Astrocyte (in vitro differentiated cells and primary cell): Measurements from ENCODE around the gene RAD54L. TPM values are rescaled to one million over a fixed set of nuclear protein-coding genes. Genes with fewer than 3 reads are reported as not detected.
A peak's percentile ranks its signal among the peaks of the same experiment; 100 is the strongest.

ENCODE experiments used
- DNase-seq: peaks from one replicate; pipeline ENCODE4 v3.0.0-alpha.2; 2010; ENCODE audit warnings: low read depth
- FAIRE-seq: peaks from 2 replicates; lab custom pipeline; 2011; peaks lifted over from hg19 to GRCh38; lab: Jason Lieb, UNC
- H2AFZ ChIP-seq: 2 replicates; pipeline ENCODE4 v1.6.0; 2012; ENCODE audit warnings: low read depth, low read length, inconsistent platforms
- H3K27ac ChIP-seq: 2 replicates; pipeline ENCODE4 v1.5.1; 2011; ENCODE audit warnings: low read depth, low read length, inconsistent platforms
- H3K27me3 ChIP-seq: 2 replicates; pipeline ENCODE4 v1.6.0; 2011; ENCODE audit warnings: low read length, inconsistent platforms; ENCODE audit not compliant: insufficient read depth
- H3K36me3 ChIP-seq: 2 replicates; pipeline ENCODE4 v1.5.1; 2011; ENCODE audit warnings: low read length, inconsistent platforms; ENCODE audit not compliant: insufficient read depth
- H3K4me1 ChIP-seq: 2 replicates; pipeline ENCODE4 v1.5.1; 2011; ENCODE audit warnings: low read length, inconsistent platforms; ENCODE audit not compliant: insufficient read depth
- H3K4me2 ChIP-seq: 2 replicates; pipeline ENCODE4 v1.6.0; 2012; ENCODE audit warnings: low read length, inconsistent platforms
- H3K4me3 ChIP-seq: 2 replicates; pipeline ENCODE4 v1.5.1; 2011; ENCODE audit warnings: low read depth, mild to moderate bottlenecking, low read length, inconsistent platforms; ENCODE audit not compliant: insufficient read depth
- H3K79me2 ChIP-seq: 2 replicates; pipeline ENCODE4 v1.6.0; 2012; ENCODE audit warnings: mild to moderate bottlenecking, low read length, inconsistent platforms; ENCODE audit not compliant: insufficient read depth
- H3K9ac ChIP-seq: 2 replicates; pipeline ENCODE4 v1.6.0; 2012; ENCODE audit warnings: mild to moderate bottlenecking, low read length, inconsistent platforms
- H3K9me3 ChIP-seq: 2 replicates; pipeline ENCODE4 v1.5.1; 2012; ENCODE audit warnings: low read depth, mild to moderate bottlenecking, low read length, inconsistent platforms; ENCODE audit not compliant: insufficient read depth
- H4K20me1 ChIP-seq: 2 replicates; pipeline ENCODE4 v1.6.0; 2012; ENCODE audit warnings: low read length, inconsistent platforms; ENCODE audit not compliant: insufficient read depth
- H3K27ac Mint-ChIP-seq: one replicate; pipeline ENCODE4 v1.8.0; 2021; ENCODE audit warnings: mild to moderate bottlenecking, mixed read lengths; ENCODE audit not compliant: unreplicated experiment
- H3K27me3 Mint-ChIP-seq: one replicate; pipeline ENCODE4 v1.8.0; 2021; ENCODE audit warnings: low read depth, mixed read lengths; ENCODE audit not compliant: unreplicated experiment
- H3K36me3 Mint-ChIP-seq: one replicate; pipeline ENCODE4 v1.8.0; 2021; ENCODE audit warnings: low read depth, mixed read lengths; ENCODE audit not compliant: unreplicated experiment
- H3K4me1 Mint-ChIP-seq: one replicate; pipeline ENCODE4 v1.8.0; 2021; ENCODE audit warnings: low read depth, mixed read lengths; ENCODE audit not compliant: unreplicated experiment
- H3K4me3 Mint-ChIP-seq: one replicate; pipeline ENCODE4 v1.8.0; 2021; ENCODE audit warnings: mild to moderate bottlenecking, moderate library complexity, mixed read lengths; ENCODE audit not compliant: unreplicated experiment
- H3K9me3 Mint-ChIP-seq: one replicate; pipeline ENCODE4 v1.8.0; 2021; ENCODE audit warnings: mild to moderate bottlenecking, mixed read lengths; ENCODE audit not compliant: unreplicated experiment
- EZH2 ChIP-seq: IDR thresholded peaks from 2 replicates; pipeline ENCODE4 v1.6.1; 2012; ENCODE audit warnings: mild to moderate bottlenecking, low read length, inconsistent platforms; ENCODE audit not compliant: insufficient read depth
- total RNA-seq: library from RNA; stranded (reverse); gene quantifications from 2 replicates; pipeline ENCODE4 v1.2.1, GENCODE V29; 2021
- TF ChIP-seq, protein P1 (sequence below): IDR thresholded peaks from 2 replicates; pipeline ENCODE4 v1.5.1; 2011; ENCODE audit warnings: low read depth, mild to moderate bottlenecking, inconsistent platforms, low read length, moderate library complexity; ENCODE audit not compliant: insufficient read depth

Gene RAD54L
- total RNA-seq, 1 donor from 2014 or later: 2.4 TPM

DNA sequence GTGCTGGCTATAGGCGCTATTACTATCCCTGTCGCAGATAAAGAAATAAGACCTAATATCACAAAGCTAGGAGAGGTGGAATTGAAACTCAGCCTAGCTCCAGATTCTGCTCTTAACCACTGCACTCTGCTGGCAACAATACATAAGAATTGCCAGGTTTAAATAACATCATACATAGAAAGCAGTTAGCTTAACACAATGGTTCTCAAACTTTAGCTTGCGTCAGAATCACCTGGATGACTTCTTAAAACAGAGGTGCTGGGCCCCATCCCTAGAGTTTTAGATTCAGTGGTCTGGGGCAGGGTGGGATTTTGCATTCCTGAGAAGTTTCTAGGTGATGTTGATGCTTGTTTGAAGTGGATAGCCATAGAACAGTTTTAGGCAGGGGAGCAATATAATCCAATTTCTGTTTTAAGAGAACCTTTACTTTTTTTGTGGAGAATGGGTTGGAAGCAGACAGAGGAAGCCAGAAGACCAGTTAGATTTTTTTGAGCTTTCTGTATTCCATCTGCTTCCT is 48.3 kb upstream of the RAD54L start:
- no peak overlapping the region for H2AFZ ChIP-seq
- no peak overlapping the region for H3K4me3 ChIP-seq
- no peak overlapping the region for H3K9ac ChIP-seq
- peaks cover 10% of the 10 kb centered on the region for H3K36me3 Mint-ChIP-seq
- DNase-seq (no peak), FAIRE-seq (no peak)
- no peak for TF ChIP-seq EZH2
- TF ChIP-seq, protein P1, sequence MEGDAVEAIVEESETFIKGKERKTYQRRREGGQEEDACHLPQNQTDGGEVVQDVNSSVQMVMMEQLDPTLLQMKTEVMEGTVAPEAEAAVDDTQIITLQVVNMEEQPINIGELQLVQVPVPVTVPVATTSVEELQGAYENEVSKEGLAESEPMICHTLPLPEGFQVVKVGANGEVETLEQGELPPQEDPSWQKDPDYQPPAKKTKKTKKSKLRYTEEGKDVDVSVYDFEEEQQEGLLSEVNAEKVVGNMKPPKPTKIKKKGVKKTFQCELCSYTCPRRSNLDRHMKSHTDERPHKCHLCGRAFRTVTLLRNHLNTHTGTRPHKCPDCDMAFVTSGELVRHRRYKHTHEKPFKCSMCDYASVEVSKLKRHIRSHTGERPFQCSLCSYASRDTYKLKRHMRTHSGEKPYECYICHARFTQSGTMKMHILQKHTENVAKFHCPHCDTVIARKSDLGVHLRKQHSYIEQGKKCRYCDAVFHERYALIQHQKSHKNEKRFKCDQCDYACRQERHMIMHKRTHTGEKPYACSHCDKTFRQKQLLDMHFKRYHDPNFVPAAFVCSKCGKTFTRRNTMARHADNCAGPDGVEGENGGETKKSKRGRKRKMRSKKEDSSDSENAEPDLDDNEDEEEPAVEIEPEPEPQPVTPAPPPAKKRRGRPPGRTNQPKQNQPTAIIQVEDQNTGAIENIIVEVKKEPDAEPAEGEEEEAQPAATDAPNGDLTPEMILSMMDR: no peak
- H3K27ac ChIP-seq: no peak overlapping the region
- H3K36me3 ChIP-seq: no peaks in the 10 kb centered on the region
- no peaks in the 10 kb centered on the region for H3K27me3 ChIP-seq
- H3K4me1 ChIP-seq: peaks cover 20% of the 10 kb centered on the region
- H3K27me3 Mint-ChIP-seq: peaks cover 2% of the 10 kb centered on the region
- peak overlapping the region; percentile 92 for H3K4me2 ChIP-seq
- no peaks in the 10 kb centered on the region for H3K4me1 Mint-ChIP-seq
- no peaks in the 10 kb centered on the region for H3K9me3 ChIP-seq
- H4K20me1 ChIP-seq: no peaks in the 10 kb centered on the region
- H3K79me2 ChIP-seq: peaks cover 15% of the 10 kb centered on the region
- peak overlapping the region; percentile 86 for H3K4me3 Mint-ChIP-seq
- H3K9me3 Mint-ChIP-seq: no peaks in the 10 kb centered on the region
- no peak overlapping the region for H3K27ac Mint-ChIP-seq

DNA sequence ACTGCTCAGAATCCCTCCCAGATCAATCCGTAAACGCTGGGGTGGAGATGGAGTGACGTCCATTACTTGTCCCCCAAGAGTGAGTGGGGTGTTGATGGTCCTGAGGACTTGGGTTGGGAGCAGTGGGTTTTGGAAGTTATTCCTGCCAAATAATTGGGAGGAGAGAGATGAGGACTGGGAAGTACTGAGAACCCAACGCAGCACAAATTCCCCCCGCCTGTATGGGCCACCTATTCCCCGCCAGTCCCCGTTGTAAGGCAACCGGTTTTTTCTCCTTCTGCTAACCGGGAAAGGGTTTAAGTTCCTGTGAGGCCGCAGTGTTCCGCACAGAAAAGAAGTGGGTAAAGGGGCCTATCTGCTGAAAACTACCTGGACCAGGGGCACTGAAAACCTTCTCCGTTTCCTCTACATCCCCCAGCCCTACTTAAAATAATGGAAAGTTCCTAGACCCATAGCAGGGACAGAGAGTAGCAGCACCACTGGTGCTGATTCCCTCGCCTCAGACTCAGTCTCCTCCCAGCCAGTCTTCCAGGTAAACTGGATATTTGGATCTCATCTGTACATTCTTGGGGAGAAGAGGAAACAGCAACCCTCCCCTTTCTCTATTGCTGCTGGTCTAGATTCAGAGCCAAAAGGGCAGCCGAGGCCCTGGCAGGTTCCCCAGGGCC is 43.7 kb upstream of the RAD54L start:
- Histone ChIP-seq H3K4me1 (peaks cover 6% of the 10 kb centered on the region), H3K4me2 (peak overlapping the region; percentile 99), H2AFZ (peak overlapping the region; percentile 98), H3K79me2 (no peaks in the 10 kb centered on the region), H3K4me3 (peak overlapping the region; percentile 84), H3K9ac (peak overlapping the region; percentile 82), H3K36me3 (no peaks in the 10 kb centered on the region), H3K27ac (no peak overlapping the region), H3K9me3 (no peaks in the 10 kb centered on the region), H4K20me1 (no peaks in the 10 kb centered on the region), H3K27me3 (no peaks in the 10 kb centered on the region)
- H3K4me3 Mint-ChIP-seq: peak overlapping the region; percentile 87
- DNase-seq (no peak), FAIRE-seq (no peak)
- peak overlapping the region; percentile 48 for H3K27ac Mint-ChIP-seq
- H3K9me3 Mint-ChIP-seq: no peaks in the 10 kb centered on the region
- H3K36me3 Mint-ChIP-seq: no peaks in the 10 kb centered on the region
- no peak for TF ChIP-seq EZH2
- TF ChIP-seq, protein P1: no peak
- no peaks in the 10 kb centered on the region for H3K4me1 Mint-ChIP-seq
- H3K27me3 Mint-ChIP-seq: peaks cover 2% of the 10 kb centered on the region

DNA sequence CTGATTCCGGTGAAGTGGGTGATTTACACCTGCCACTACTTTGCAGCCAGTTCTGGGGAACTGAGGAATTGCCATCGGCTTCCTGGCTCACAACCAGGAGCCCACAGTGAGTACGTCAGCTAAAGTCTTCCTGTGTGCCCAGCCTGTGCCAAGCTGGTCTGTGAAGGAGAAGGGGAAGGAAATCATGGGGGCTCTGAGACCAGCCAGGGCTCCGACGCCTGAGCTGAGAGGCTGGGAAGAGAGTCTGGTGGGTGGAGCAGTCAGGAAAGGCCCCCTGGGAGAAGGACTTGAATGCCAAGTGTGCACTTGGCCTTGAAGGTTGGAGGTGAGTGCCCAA is 43.2 kb upstream of the RAD54L start:
- peaks cover 5% of the 10 kb centered on the region for H3K4me1 ChIP-seq
- H3K79me2 ChIP-seq: no peaks in the 10 kb centered on the region
- H3K9me3 Mint-ChIP-seq: no peaks in the 10 kb centered on the region
- no peak overlapping the region for H3K4me3 ChIP-seq
- no peak overlapping the region for H3K9ac ChIP-seq
- no peak overlapping the region for H3K27ac Mint-ChIP-seq
- H3K27me3 Mint-ChIP-seq: peaks cover 2% of the 10 kb centered on the region
- DNase-seq (no peak), FAIRE-seq (no peak)
- no peaks in the 10 kb centered on the region for H3K9me3 ChIP-seq
- TF ChIP-seq, protein P1: no peak
- TF ChIP-seq EZH2: no peak
- peak overlapping the region; percentile 98 for H2AFZ ChIP-seq
- no peaks in the 10 kb centered on the region for H4K20me1 ChIP-seq
- no peaks in the 10 kb centered on the region for H3K36me3 Mint-ChIP-seq
- H3K36me3 ChIP-seq: no peaks in the 10 kb centered on the region
- peak overlapping the region; percentile 99 for H3K4me2 ChIP-seq
- no peaks in the 10 kb centered on the region for H3K4me1 Mint-ChIP-seq
- peak overlapping the region; percentile 87 for H3K4me3 Mint-ChIP-seq
- H3K27ac ChIP-seq: no peak overlapping the region
- no peaks in the 10 kb centered on the region for H3K27me3 ChIP-seq
